Measurements from ENCODE around the gene LYL1.

The LYL1 gene

GRCh38 chr19:13068085-13068846 lies 34.4 kb downstream of the LYL1 start:
- Histone ChIP-seq H3K27me3 (ENCODE audit: insufficient read depth, low read depth) (peaks cover 38% of the 10 kb centered on the region), H4K20me1 (ENCODE audit: insufficient read depth) (no peaks in the 10 kb centered on the region), H3K4me2 (no peak overlapping the region), H2AFZ (ENCODE audit: low read depth) (no peak overlapping the region), H3K4me3 (IDR thresholded peaks at IDR 0.05; ENCODE audit: insufficient read depth, low read depth, low read length) (no peak overlapping the region), H3K27ac (no peak overlapping the region), H3K4me1 (ENCODE audit: low read depth, poor library complexity, severe bottlenecking) (no peaks in the 10 kb centered on the region), H3K79me2 (ENCODE audit: insufficient read depth, low read depth) (no peaks in the 10 kb centered on the region), H3K9ac (no peak overlapping the region), H3K36me3 (ENCODE audit: insufficient read depth) (no peaks in the 10 kb centered on the region)
- no peak for TF ChIP-seq CTCF (conservative IDR thresholded peaks at IDR 0.05; ENCODE audit: low read depth, low read length)

- H3K4me2 ChIP-seq: no peak overlapping the region
- no peaks in the 10 kb centered on the region for H3K36me3 ChIP-seq (ENCODE audit: insufficient read depth)
- no peak overlapping the region for H3K27ac ChIP-seq
- H2AFZ ChIP-seq (ENCODE audit: low read depth): no peak overlapping the region
- no peaks in the 10 kb centered on the region for H3K4me1 ChIP-seq (ENCODE audit: low read depth, poor library complexity, severe bottlenecking)
- no peaks in the 10 kb centered on the region for H4K20me1 ChIP-seq (ENCODE audit: insufficient read depth)
- H3K4me3 ChIP-seq (IDR thresholded peaks at IDR 0.05; ENCODE audit: insufficient read depth, low read depth, low read length): no peak overlapping the region
- H3K79me2 ChIP-seq (ENCODE audit: insufficient read depth, low read depth): no peaks in the 10 kb centered on the region
- TF ChIP-seq CTCF (conservative IDR thresholded peaks at IDR 0.05; ENCODE audit: low read depth, low read length): no peak
- peaks cover 40% of the 10 kb centered on the region for H3K27me3 ChIP-seq (ENCODE audit: insufficient read depth, low read depth)
- no peak overlapping the region for H3K9ac ChIP-seq
Observed at GRCh38 chr19:13066933-13067807, 35.5 kb downstream of the LYL1 start.

GRCh38 chr19:13066226-13066625 lies 36.4 kb downstream of the LYL1 start:
- peaks cover 36% of the 10 kb centered on the region for H3K27me3 ChIP-seq (ENCODE audit: insufficient read depth, low read depth)
- TF ChIP-seq CTCF (conservative IDR thresholded peaks at IDR 0.05; ENCODE audit: low read depth, low read length): no peak
- H3K4me3 ChIP-seq (IDR thresholded peaks at IDR 0.05; ENCODE audit: insufficient read depth, low read depth, low read length): no peak overlapping the region
- H3K27ac ChIP-seq: no peak overlapping the region
- H3K9ac ChIP-seq: no peak overlapping the region
- no peak overlapping the region for H3K4me2 ChIP-seq
- peaks cover 4% of the 10 kb centered on the region for H3K4me1 ChIP-seq (ENCODE audit: low read depth, poor library complexity, severe bottlenecking)
- no peaks in the 10 kb centered on the region for H3K79me2 ChIP-seq (ENCODE audit: insufficient read depth, low read depth)
- no peaks in the 10 kb centered on the region for H3K36me3 ChIP-seq (ENCODE audit: insufficient read depth)
- H2AFZ ChIP-seq (ENCODE audit: low read depth): no peak overlapping the region
- no peaks in the 10 kb centered on the region for H4K20me1 ChIP-seq (ENCODE audit: insufficient read depth)

- peaks cover 13% of the 10 kb centered on the region for H3K4me1 ChIP-seq (ENCODE audit: low read depth, poor library complexity, severe bottlenecking)
- H3K79me2 ChIP-seq (ENCODE audit: insufficient read depth, low read depth): no peaks in the 10 kb centered on the region
Observed at GRCh38 chr19:13064092-13064489, 38.6 kb downstream of the LYL1 start.

More at GRCh38 chr19:13064092-13064489, 38.6 kb downstream of the LYL1 start:
- Histone ChIP-seq H4K20me1 (ENCODE audit: insufficient read depth) (no peaks in the 10 kb centered on the region), H3K27me3 (ENCODE audit: insufficient read depth, low read depth) (peaks cover 42% of the 10 kb centered on the region), H3K4me2 (no peak overlapping the region), H3K27ac (no peak overlapping the region), H2AFZ (ENCODE audit: low read depth) (no peak overlapping the region), H3K4me3 (IDR thresholded peaks at IDR 0.05; ENCODE audit: insufficient read depth, low read depth, low read length) (no peak overlapping the region), H3K36me3 (ENCODE audit: insufficient read depth) (no peaks in the 10 kb centered on the region), H3K9ac (no peak overlapping the region)
- TF ChIP-seq CTCF (conservative IDR thresholded peaks at IDR 0.05; ENCODE audit: low read depth, low read length): no peak
